CD8-positive, alpha-beta memory T cell (primary cell): ENCODE results near the gene PCDH9. TPM values are rescaled to one million over a fixed set of nuclear protein-coding genes. Genes with fewer than 3 reads are reported as not detected.
"Not testable (repeated sequence)": the region's sequence is repeated elsewhere in the genome, so short reads cannot be mapped to it uniquely, and the experiment has no call there.

ENCODE experiments used
- CTCF ChIA-PET: fragments of 350-600 bp; sonication (Branson Sonifier 250); formaldehyde crosslinking; loops from one replicate; lab custom pipeline; 2021; ENCODE audit warnings: antibody characterized with exemption; lab: Charles Lee
- POLR2A ChIA-PET: fragments of 350-600 bp; sonication (Branson Sonifier 250); formaldehyde crosslinking; loops from one replicate; lab custom pipeline; 2021; ENCODE audit warnings: antibody characterized with exemption; lab: Charles Lee
- DNase-seq, 5 donors: peaks; one replicate each; pipeline versions ENCODE4 v3.0.0 to v3.0.0-alpha.2; 2020 to 2022; ENCODE audit warnings: mixed read lengths in 1 of 5
- H3K27ac ChIP-seq: one replicate; pipeline ENCODE4 v1.7.0; 2013; ENCODE audit warnings: low read depth, mild to moderate bottlenecking, low read length, moderate library complexity
- H3K27me3 ChIP-seq: 2 replicates; pipeline ENCODE4 v1.7.0; 2013; ENCODE audit warnings: low read length, mild to moderate bottlenecking; ENCODE audit not compliant: insufficient read depth, poor library complexity, severe bottlenecking
- H3K36me3 ChIP-seq: 2 replicates; pipeline ENCODE4 v1.7.0; 2013; ENCODE audit warnings: mild to moderate bottlenecking, low read length, moderate library complexity; ENCODE audit not compliant: insufficient read depth
- H3K4me1 ChIP-seq: 2 replicates; pipeline ENCODE4 v1.7.0; 2013; ENCODE audit warnings: mild to moderate bottlenecking, low read length, moderate library complexity; ENCODE audit not compliant: insufficient read depth
- H3K4me3 ChIP-seq: 2 replicates; pipeline ENCODE4 v1.7.0; 2013; ENCODE audit warnings: mild to moderate bottlenecking, low read length
- H3K9me3 ChIP-seq: 2 replicates; pipeline ENCODE4 v1.7.0; 2013; ENCODE audit warnings: mild to moderate bottlenecking, low read length
- H3K27ac Mint-ChIP-seq, 8 donors: one replicate each; pipeline ENCODE4 v1.8.0; 2020 to 2021; ENCODE audit warnings: mixed read lengths in 8 of 8, mild to moderate bottlenecking in 6 of 8, inconsistent platforms in 3 of 8, moderate library complexity in 3 of 8
- H3K27me3 Mint-ChIP-seq, 2 donors: one replicate each; pipeline ENCODE4 v1.8.0; 2020 to 2021; ENCODE audit warnings: mixed read lengths in 2 of 2, mild to moderate bottlenecking in 1 of 2, moderate library complexity in 1 of 2
- H3K36me3 Mint-ChIP-seq, 3 donors: one replicate each; pipeline ENCODE4 v1.8.0; 2020 to 2021; ENCODE audit warnings: mixed read lengths in 3 of 3, inconsistent platforms in 1 of 3, mild to moderate bottlenecking in 1 of 3
- H3K4me1 Mint-ChIP-seq, 3 donors: one replicate each; pipeline ENCODE4 v1.8.0; 2020 to 2021; ENCODE audit warnings: mixed read lengths in 3 of 3, inconsistent platforms in 1 of 3, mild to moderate bottlenecking in 1 of 3
- H3K4me3 Mint-ChIP-seq, 7 donors: one replicate each; pipeline ENCODE4 v1.8.0; 2020 to 2021; ENCODE audit warnings: mixed read lengths in 7 of 7, mild to moderate bottlenecking in 6 of 7, moderate library complexity in 4 of 7, inconsistent platforms in 2 of 7
- H3K9me3 Mint-ChIP-seq, 5 donors: one replicate each; pipeline ENCODE4 v1.8.0; 2020 to 2022; ENCODE audit warnings: mixed read lengths in 5 of 5, mild to moderate bottlenecking in 3 of 5, moderate library complexity in 2 of 5, inconsistent platforms in 1 of 5
- polyA plus RNA-seq: library from polyadenylated mRNA; unstranded; fragments of 300-500 nt; fragmentation: Illumina TruSeq; gene quantifications from one replicate; pipeline ENCODE4 v1.2.3, GENCODE V29; 2021
- total RNA-seq, 2 experiments: library from RNA; stranded (reverse); gene quantifications; one replicate each; pipeline ENCODE4 v1.2.3, GENCODE V29; 2021

PCDH9 gene
- total and polyA plus RNA-seq, 3 experiments from 2014 or later, result 0.09 to 0.21 (median 0.16) TPM

- Mint-ChIP-seq H3K27ac (no peak overlapping the region), H3K36me3 (peaks cover 0 to 8% (median 0%) of the 10 kb centered on the region in 3 donors), H3K27me3 (no peaks in the 10 kb centered on the region), H3K4me3 (no peak overlapping the region), H3K4me1 (no peaks in the 10 kb centered on the region), H3K9me3 (peaks cover 3 to 25% (median 10%) of the 10 kb centered on the region in 5 donors)
- Histone ChIP-seq H3K9me3 (no peaks in the 10 kb centered on the region), H3K27ac (no peak overlapping the region), H3K36me3 (no peaks in the 10 kb centered on the region), H3K4me1 (no peaks in the 10 kb centered on the region), H3K27me3 (no peaks in the 10 kb centered on the region), H3K4me3 (no peak overlapping the region)
- DNase-seq, result no peak
- POLR2A ChIA-PET, result no interaction called here
- CTCF ChIA-PET, result no interaction called here
Measured at GRCh38 chr13:66301006-66301405, 929.1 kb downstream of the PCDH9 start.

GRCh38 chr13:66296875-66297274 is 933.3 kb downstream of the PCDH9 start:
- ChIA-PET POLR2A (no interaction called here), CTCF (no interaction called here)
- no peaks in the 10 kb centered on the region for H3K4me1 ChIP-seq
- no peak for DNase-seq
- H3K27me3 ChIP-seq, result no peaks in the 10 kb centered on the region
- no peak overlapping the region for H3K27ac ChIP-seq
- H3K9me3 Mint-ChIP-seq, result peaks cover 6 to 22% (median 13%) of the 10 kb centered on the region in 5 donors
- no peaks in the 10 kb centered on the region for H3K27me3 Mint-ChIP-seq
- H3K36me3 ChIP-seq, result no peaks in the 10 kb centered on the region
- H3K4me3 Mint-ChIP-seq, result no peak overlapping the region
- no peaks in the 10 kb centered on the region for H3K4me1 Mint-ChIP-seq
- no peak overlapping the region for H3K4me3 ChIP-seq
- no peaks in the 10 kb centered on the region for H3K9me3 ChIP-seq
- H3K27ac Mint-ChIP-seq, result no peak overlapping the region
- H3K36me3 Mint-ChIP-seq, result peaks cover 0 to 8% (median 0%) of the 10 kb centered on the region in 3 donors

GRCh38 chr13:66296328-66296727 is 933.8 kb downstream of the PCDH9 start:
- ChIA-PET POLR2A (no interaction called here), CTCF (no interaction called here)
- H3K4me1 Mint-ChIP-seq, result no peaks in the 10 kb centered on the region
- no peak overlapping the region for H3K4me3 Mint-ChIP-seq
- DNase-seq, result no peak
- no peak overlapping the region for H3K27ac Mint-ChIP-seq
- Histone ChIP-seq H3K27ac (no peak overlapping the region), H3K4me3 (no peak overlapping the region), H3K9me3 (no peaks in the 10 kb centered on the region), H3K36me3 (no peaks in the 10 kb centered on the region), H3K4me1 (no peaks in the 10 kb centered on the region), H3K27me3 (no peaks in the 10 kb centered on the region)
- H3K36me3 Mint-ChIP-seq, result peaks cover 0 to 8% (median 0%) of the 10 kb centered on the region in 3 donors
- no peaks in the 10 kb centered on the region for H3K27me3 Mint-ChIP-seq
- H3K9me3 Mint-ChIP-seq, result peaks cover 6 to 22% (median 13%) of the 10 kb centered on the region in 5 donors

GRCh38 chr13:66286806-66287205 is 943.3 kb downstream of the PCDH9 start:
- H3K27me3 Mint-ChIP-seq, H3K9me3 ChIP-seq, H3K36me3 Mint-ChIP-seq, H3K4me1 ChIP-seq, H3K4me1 Mint-ChIP-seq, H3K27ac Mint-ChIP-seq, H3K4me3 Mint-ChIP-seq, CTCF ChIA-PET, H3K36me3 ChIP-seq, POLR2A ChIA-PET, H3K27ac ChIP-seq, H3K4me3 ChIP-seq, H3K27me3 ChIP-seq, DNase-seq: not testable (repeated sequence)
- peaks cover 12 to 41% (median 31%) of the 10 kb centered on the region in 5 donors for H3K9me3 Mint-ChIP-seq

GRCh38 chr13:66275416-66275815 is 954.7 kb downstream of the PCDH9 start:
- Histone ChIP-seq H3K27ac (no peak overlapping the region), H3K4me1 (no peaks in the 10 kb centered on the region), H3K4me3 (no peak overlapping the region), H3K27me3 (no peaks in the 10 kb centered on the region), H3K9me3 (no peaks in the 10 kb centered on the region), H3K36me3 (no peaks in the 10 kb centered on the region)
- no peak overlapping the region for H3K4me3 Mint-ChIP-seq
- no peak overlapping the region for H3K27ac Mint-ChIP-seq
- ChIA-PET POLR2A (no interaction called here), CTCF (no interaction called here)
- no peaks in the 10 kb centered on the region for H3K27me3 Mint-ChIP-seq
- peaks cover 9 to 29% (median 15%) of the 10 kb centered on the region in 5 donors for H3K9me3 Mint-ChIP-seq
- peaks cover 0 to 6% (median 0%) of the 10 kb centered on the region in 3 donors for H3K36me3 Mint-ChIP-seq
- H3K4me1 Mint-ChIP-seq, result no peaks in the 10 kb centered on the region
- no peak for DNase-seq

- Histone ChIP-seq H3K36me3 (no peaks in the 10 kb centered on the region), H3K27ac (no peak overlapping the region), H3K4me1 (no peaks in the 10 kb centered on the region), H3K4me3 (no peak overlapping the region), H3K9me3 (no peaks in the 10 kb centered on the region), H3K27me3 (no peaks in the 10 kb centered on the region)
- no peak for DNase-seq
- Mint-ChIP-seq H3K4me1 (no peaks in the 10 kb centered on the region), H3K36me3 (peaks cover 0 to 6% (median 0%) of the 10 kb centered on the region in 3 donors), H3K9me3 (peaks cover 7 to 25% (median 12%) of the 10 kb centered on the region in 5 donors), H3K27me3 (no peaks in the 10 kb centered on the region), H3K4me3 (no peak overlapping the region), H3K27ac (no peak overlapping the region)
- ChIA-PET CTCF (no interaction called here), POLR2A (no interaction called here)
Measured at GRCh38 chr13:66273011-66273410, 957.1 kb downstream of the PCDH9 start.

- no peaks in the 10 kb centered on the region for H3K36me3 ChIP-seq
- peaks cover 0 to 24% (median 3%) of the 10 kb centered on the region in 5 donors for H3K9me3 Mint-ChIP-seq
- H3K9me3 ChIP-seq, result no peaks in the 10 kb centered on the region
- H3K27ac ChIP-seq, result no peak overlapping the region
- no peak overlapping the region for H3K4me3 ChIP-seq
- H3K4me3 Mint-ChIP-seq, result no peak overlapping the region
- ChIA-PET POLR2A (no interaction called here), CTCF (no interaction called here)
- no peaks in the 10 kb centered on the region for H3K27me3 ChIP-seq
- no peak overlapping the region for H3K27ac Mint-ChIP-seq
- H3K4me1 ChIP-seq, result no peaks in the 10 kb centered on the region
- no peak for DNase-seq
- H3K27me3 Mint-ChIP-seq, result no peaks in the 10 kb centered on the region
- no peaks in the 10 kb centered on the region for H3K4me1 Mint-ChIP-seq
- H3K36me3 Mint-ChIP-seq, result no peaks in the 10 kb centered on the region
Measured at GRCh38 chr13:66266761-66267160, 963.4 kb downstream of the PCDH9 start.

- no peaks in the 10 kb centered on the region for H3K9me3 ChIP-seq
- Mint-ChIP-seq H3K36me3 (no peaks in the 10 kb centered on the region), H3K4me3 (no peak overlapping the region), H3K9me3 (peaks cover 0 to 24% (median 3%) of the 10 kb centered on the region in 5 donors), H3K27ac (no peak overlapping the region), H3K4me1 (no peaks in the 10 kb centered on the region), H3K27me3 (no peaks in the 10 kb centered on the region)
- H3K4me1 ChIP-seq, result no peaks in the 10 kb centered on the region
- POLR2A ChIA-PET, result no interaction called here
- CTCF ChIA-PET, result no interaction called here
- H3K36me3 ChIP-seq, result no peaks in the 10 kb centered on the region
- H3K27ac ChIP-seq, result no peak overlapping the region
- no peak for DNase-seq
- no peaks in the 10 kb centered on the region for H3K27me3 ChIP-seq
- no peak overlapping the region for H3K4me3 ChIP-seq
Measured at GRCh38 chr13:66266348-66266747, 963.8 kb downstream of the PCDH9 start.

- H3K9me3 Mint-ChIP-seq, result peaks cover 2 to 22% (median 4%) of the 10 kb centered on the region in 5 donors
- no peaks in the 10 kb centered on the region for H3K4me1 Mint-ChIP-seq
- Histone ChIP-seq H3K4me1 (no peaks in the 10 kb centered on the region), H3K4me3 (no peak overlapping the region), H3K9me3 (no peaks in the 10 kb centered on the region), H3K36me3 (no peaks in the 10 kb centered on the region), H3K27ac (no peak overlapping the region), H3K27me3 (no peaks in the 10 kb centered on the region)
- ChIA-PET CTCF (no interaction called here), POLR2A (no interaction called here)
- no peaks in the 10 kb centered on the region for H3K27me3 Mint-ChIP-seq
- no peak overlapping the region for H3K27ac Mint-ChIP-seq
- no peak overlapping the region for H3K4me3 Mint-ChIP-seq
- no peaks in the 10 kb centered on the region for H3K36me3 Mint-ChIP-seq
- DNase-seq, result no peak
Measured at GRCh38 chr13:66265371-66265770, 964.8 kb downstream of the PCDH9 start.
